Mucosa of rectum (tissue), 2 donors: ENCODE measurements around the gene CD68.
"Not testable (repeated sequence)": the region's sequence is repeated elsewhere in the genome, so short reads cannot be mapped to it uniquely, and the experiment has no call there.

ENCODE experiments used
- H3K27ac ChIP-seq, 2 donors: one replicate each; pipeline ENCODE4 v1.7.0; 2013; ENCODE audit warnings: inconsistent platforms in 2 of 2, low read depth in 2 of 2, low read length in 2 of 2
- H3K27me3 ChIP-seq, 2 donors: one replicate each; pipeline ENCODE4 v1.7.0; 2013; ENCODE audit warnings: low read length in 2 of 2; ENCODE audit not compliant: control insufficient read depth in 2 of 2, insufficient read depth in 2 of 2
- H3K36me3 ChIP-seq, 2 donors: one replicate each; pipeline ENCODE4 v1.7.0; 2013; ENCODE audit warnings: low read length in 2 of 2; ENCODE audit not compliant: control insufficient read depth in 2 of 2, insufficient read depth in 2 of 2
- H3K4me1 ChIP-seq, 2 donors: one replicate each; pipeline ENCODE4 v1.7.0; 2013; ENCODE audit warnings: low read length in 2 of 2, mild to moderate bottlenecking in 1 of 2; ENCODE audit not compliant: control insufficient read depth in 2 of 2, insufficient read depth in 2 of 2
- H3K4me3 ChIP-seq, 2 donors: one replicate each; pipeline ENCODE4 v1.7.0; 2013; ENCODE audit warnings: low read length in 2 of 2
- H3K9ac ChIP-seq, 2 donors: one replicate each; pipeline ENCODE4 v1.7.0; 2013; ENCODE audit warnings: low read length in 2 of 2, low read depth in 1 of 2, mild to moderate bottlenecking in 1 of 2
- H3K9me3 ChIP-seq, 2 donors: one replicate each; pipeline ENCODE4 v1.7.0; 2013; ENCODE audit warnings: low read length in 2 of 2; ENCODE audit not compliant: control insufficient read depth in 2 of 2
- donor health status: healthy.
- donor health status: Normal muscosa, but diverticular disease.

The CD68 gene

DNA sequence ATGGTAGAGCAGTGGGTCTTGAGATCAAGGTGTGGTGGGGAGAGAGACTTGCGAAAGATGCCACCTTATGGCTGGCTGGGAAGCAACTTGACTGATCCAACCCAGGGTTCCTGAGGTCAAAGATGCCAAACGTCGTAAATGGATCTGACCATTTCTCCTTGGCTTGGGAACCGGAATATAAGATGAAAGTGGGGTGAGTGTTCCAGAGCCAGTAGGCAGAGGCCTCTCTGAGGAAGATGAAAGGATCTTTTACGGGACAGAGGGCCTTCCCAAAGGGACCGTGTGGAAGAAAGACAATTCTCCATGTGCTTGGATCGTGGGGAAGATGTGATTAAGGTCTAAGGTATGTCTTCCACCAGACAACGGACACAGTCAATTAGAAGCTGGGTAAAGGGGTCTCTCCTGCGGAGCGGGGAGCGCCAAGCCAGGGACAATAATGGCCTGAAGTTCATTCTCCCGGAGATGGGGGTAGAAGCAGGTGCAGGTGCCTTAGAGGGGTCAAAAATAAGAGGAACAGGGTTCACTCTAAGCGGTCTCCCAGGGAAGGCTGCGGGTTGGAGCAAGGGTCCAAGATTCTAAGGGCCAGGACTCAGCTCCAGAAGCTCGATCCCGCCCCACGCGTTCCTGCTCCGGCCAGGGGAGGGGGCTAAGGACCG is 34.5 kb downstream of the CD68 start:
- Histone ChIP-seq H3K27me3 (no peaks in the 10 kb centered on the region), H3K27ac (peak overlapping the region; percentile 85 to 90), H3K4me1 (peaks cover 16 to 17% of the 10 kb centered on the region in 2 donors), H3K9ac (peak overlapping the region; percentile 80 to 93), H3K4me3 (peak overlapping the region; percentile 81 to 90), H3K9me3 (no peaks in the 10 kb centered on the region), H3K36me3 (peaks cover 0 to 2% of the 10 kb centered on the region in 2 donors)

DNA sequence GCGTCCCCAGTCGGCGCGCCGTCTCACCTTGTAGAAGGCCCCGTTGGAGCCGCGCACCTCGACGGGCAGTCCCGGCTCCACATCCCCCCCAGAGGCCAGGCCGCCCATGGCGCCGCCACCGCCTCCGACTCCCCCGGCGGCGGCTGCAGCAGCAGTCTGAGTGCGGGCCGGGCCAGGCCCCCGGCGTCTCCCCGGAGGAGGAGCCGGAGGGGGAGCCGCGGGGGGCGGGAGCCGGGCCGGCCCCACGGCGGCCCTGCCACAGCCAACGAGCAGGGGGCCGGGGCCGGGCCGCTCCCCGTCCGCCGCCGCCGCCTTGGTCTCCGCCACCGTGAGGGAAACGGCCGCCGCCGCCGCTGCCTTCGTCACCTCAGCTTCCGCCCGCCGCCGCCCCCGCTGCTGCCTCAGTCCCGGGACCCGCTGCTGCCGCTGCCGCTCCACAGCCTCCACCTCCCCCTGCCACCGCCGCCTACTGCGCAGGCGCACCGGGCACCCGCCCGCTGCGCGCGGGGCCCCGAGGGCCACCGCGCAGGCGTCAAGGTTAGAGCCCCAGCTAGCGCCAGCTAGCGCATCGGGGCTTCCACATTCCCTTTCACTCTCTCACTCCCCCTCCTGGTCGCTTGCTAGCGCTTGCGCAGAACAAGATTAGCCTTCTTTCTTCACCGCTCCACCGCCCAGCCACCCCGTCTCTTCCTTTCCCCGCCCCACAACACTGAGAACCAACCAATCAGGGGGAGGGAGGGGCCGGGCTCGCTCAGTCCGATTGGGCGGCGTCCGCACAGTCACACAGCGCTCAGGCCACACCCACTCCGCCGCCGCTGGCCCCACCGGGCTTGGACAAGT is 35.2 kb downstream of the CD68 start, which contains the start of gene FXR2:
Gene FXR2 (minus strand): TSS at position 473 of the 840 bp plus-strand sequence. CDS start 365 bp downstream, at position 108.
- Histone ChIP-seq H3K27me3 (no peaks in the 10 kb centered on the region), H3K4me1 (peaks cover 16 to 17% of the 10 kb centered on the region in 2 donors), H3K27ac (peak within 1 kb of the TSS; percentile 85 to 90), H3K9me3 (no peaks in the 10 kb centered on the region), H3K9ac (peak within 1 kb of the TSS; percentile 80 to 93), H3K36me3 (peaks cover 0 to 2% of the 10 kb centered on the region in 2 donors), H3K4me3 (peak within 1 kb of the TSS; percentile 81 to 90)

DNA sequence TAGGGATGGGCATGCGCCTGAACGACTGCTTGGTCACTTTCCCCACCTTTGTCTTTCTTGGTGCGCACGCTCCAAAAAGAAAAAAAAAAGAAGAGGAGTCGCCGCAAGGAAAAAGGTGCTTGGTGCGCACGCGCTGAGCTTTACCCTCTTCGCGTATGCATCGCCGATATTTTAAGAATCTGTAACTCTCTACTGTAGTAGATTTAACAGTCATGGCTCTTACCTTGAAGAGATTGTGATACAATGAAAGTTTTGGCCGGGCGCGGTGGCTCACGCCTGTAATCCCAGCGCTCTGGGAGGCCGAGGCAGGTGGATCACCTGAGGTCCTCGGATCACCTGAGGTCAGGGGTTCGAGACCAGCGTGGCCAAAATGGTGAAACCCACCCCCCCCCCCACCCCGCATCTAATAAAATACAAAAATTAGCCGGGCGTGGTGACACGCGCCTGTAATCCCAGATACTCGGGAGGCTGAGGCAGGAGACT is 35.9 kb downstream of the CD68 start:
- Histone ChIP-seq H3K9me3 (no peaks in the 10 kb centered on the region), H3K27ac (peak overlapping the region; percentile 84 to 90), H3K9ac (peak overlapping the region in 1 of 2 donors; percentile 75), H3K27me3 (no peaks in the 10 kb centered on the region), H3K4me1 (peaks cover 16 to 17% of the 10 kb centered on the region in 2 donors), H3K4me3 (peak overlapping the region; percentile 70 to 71), H3K36me3 (peaks cover 0 to 2% of the 10 kb centered on the region in 2 donors)

DNA sequence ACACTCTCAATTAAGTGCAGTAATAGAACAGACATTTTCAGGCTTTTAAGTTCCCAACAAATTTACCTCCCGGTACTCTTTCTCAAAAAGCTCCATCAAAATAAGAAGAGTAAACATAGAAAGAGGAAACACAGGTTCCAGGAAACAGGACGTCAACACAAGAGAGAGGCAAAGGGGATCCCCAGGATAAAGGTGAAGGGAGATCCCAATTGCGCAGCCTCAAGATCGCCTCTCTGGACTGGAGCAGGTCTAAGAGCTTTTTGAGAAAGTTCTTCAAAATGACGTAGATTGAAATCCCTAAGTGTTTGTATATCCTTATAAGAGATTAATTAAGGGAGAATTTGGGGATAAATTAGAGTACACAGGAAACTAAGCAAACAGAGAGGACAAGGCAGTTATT is 39.2 kb downstream of the CD68 start:
- Histone ChIP-seq H3K4me1 (peaks cover 4 to 5% of the 10 kb centered on the region in 2 donors), H3K27ac (no peak overlapping the region), H3K27me3 (no peaks in the 10 kb centered on the region), H3K36me3 (no peaks in the 10 kb centered on the region), H3K9me3 (no peaks in the 10 kb centered on the region), H3K4me3 (no peak overlapping the region), H3K9ac (no peak overlapping the region)

DNA sequence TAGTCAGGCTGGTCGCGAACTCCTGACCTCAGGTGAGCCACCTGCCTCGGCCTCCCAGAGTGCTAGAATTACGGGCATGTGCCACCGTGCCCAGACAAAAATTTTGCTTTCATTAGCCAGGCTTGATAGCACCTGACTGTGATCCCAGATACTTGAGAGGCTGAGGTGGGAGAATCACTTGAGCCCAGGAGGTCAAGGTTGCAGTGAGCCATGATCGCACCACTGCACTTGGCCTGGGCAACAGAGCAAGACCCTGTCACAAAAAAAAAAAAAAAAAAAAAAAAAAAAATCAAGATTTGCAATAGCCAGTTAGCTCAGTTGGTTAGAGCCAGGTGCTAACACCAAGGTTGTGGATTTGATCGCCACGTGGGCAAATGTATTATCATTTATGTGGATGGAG is 41.4 kb downstream of the CD68 start:
- H3K9me3 ChIP-seq = no peaks in the 10 kb centered on the region
- H3K9ac ChIP-seq = no peak overlapping the region
- no peak overlapping the region for H3K27ac ChIP-seq
- no peak overlapping the region for H3K4me3 ChIP-seq
- no peaks in the 10 kb centered on the region for H3K27me3 ChIP-seq
- no peaks in the 10 kb centered on the region for H3K36me3 ChIP-seq
- no peaks in the 10 kb centered on the region for H3K4me1 ChIP-seq

DNA sequence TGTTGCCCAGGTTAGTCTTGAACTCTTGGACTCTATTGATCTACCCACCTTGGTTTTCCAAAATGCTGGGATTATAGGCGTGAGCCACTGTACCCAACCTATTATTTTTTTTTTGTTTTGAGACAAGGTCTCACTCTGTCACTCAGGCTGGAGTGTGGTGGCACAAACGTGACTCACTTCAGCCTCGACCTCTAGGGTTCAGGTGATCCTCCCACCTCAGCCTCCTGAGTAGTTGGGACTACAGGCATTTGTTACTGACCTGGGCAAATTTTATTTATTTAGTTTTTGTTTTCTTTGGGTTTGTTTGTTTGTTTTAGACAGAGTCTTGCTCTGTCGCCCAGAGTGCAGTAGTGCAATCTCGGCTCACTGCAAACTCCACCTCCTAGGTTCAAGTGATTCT is 44.2 kb downstream of the CD68 start:
- H3K4me1 ChIP-seq = peaks cover 5 to 10% of the 10 kb centered on the region in 2 donors
- H3K4me3 ChIP-seq = no peak overlapping the region
- no peak overlapping the region for H3K9ac ChIP-seq
- H3K36me3 ChIP-seq = no peaks in the 10 kb centered on the region
- no peak overlapping the region for H3K27ac ChIP-seq
- no peaks in the 10 kb centered on the region for H3K27me3 ChIP-seq
- no peaks in the 10 kb centered on the region for H3K9me3 ChIP-seq

DNA sequence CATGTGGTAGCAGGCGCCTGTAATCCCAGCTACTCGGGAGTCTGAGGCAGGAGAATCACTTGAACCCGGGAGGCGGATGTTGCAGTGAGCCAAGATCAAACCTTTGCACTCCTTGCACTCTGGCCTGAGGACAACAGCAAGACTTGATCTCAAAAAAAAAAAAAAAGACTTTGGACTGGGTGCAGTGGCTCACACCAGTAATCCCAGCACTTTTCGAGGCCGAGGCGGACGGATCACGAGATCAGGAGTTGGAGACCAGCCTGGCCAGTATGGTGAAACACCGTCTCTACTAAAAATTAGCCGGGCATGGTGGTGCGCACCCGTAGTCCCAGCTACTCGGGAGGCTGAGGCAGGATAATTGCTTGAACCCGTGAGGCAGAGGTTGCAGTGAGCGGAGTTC is 46.3 kb downstream of the CD68 start:
- not testable (repeated sequence) for H3K4me1 ChIP-seq, H3K36me3 ChIP-seq, H3K4me3 ChIP-seq, H3K27me3 ChIP-seq, H3K27ac ChIP-seq, H3K9ac ChIP-seq, H3K9me3 ChIP-seq

DNA sequence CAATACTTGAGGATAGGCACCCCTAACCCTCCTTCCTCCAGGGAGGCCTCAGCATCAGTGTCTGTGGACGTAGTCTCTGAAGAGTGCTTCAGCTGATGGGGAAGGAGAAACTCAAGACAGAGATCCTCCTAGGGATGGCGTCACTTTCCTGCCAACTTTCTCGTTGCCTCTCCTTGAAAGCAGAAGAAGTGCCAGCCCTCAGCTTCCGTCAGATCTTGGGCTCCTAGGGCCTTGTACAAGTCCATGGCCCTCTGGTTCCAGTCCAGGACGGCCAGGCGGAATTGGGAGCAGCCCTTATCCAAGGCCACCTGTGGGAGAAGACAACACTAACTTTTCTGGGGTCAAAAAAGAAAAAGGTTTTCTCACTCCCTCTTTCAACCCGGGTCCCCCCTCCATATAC is 46.9 kb downstream of the CD68 start:
- Histone ChIP-seq H3K9ac (no peak overlapping the region), H3K9me3 (no peaks in the 10 kb centered on the region), H3K4me1 (peaks cover 5 to 10% of the 10 kb centered on the region in 2 donors), H3K36me3 (no peaks in the 10 kb centered on the region), H3K4me3 (peak overlapping the region in 1 of 2 donors; percentile 84), H3K27ac (no peak overlapping the region), H3K27me3 (no peaks in the 10 kb centered on the region)

DNA sequence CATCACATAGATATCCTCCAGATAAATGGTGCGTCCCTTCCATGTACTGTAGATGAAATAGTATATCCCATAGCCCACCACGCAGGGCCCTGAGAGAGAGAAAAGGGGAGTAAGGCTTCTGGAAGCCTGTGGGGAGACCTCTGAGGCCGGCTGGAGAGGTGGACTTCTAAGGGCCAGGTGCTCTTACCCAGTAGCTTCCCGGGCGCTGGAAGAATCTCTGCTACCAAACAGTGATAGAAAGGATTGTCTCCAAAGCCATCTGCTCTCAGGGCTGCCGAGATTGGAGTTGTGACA is 47.5 kb downstream of the CD68 start:
- no peaks in the 10 kb centered on the region for H3K27me3 ChIP-seq
- H3K27ac ChIP-seq = peak overlapping the region in 1 of 2 donors; percentile 90
- H3K9ac ChIP-seq = peak overlapping the region; percentile 81 to 87
- H3K36me3 ChIP-seq = no peaks in the 10 kb centered on the region
- H3K9me3 ChIP-seq = no peaks in the 10 kb centered on the region
- peak overlapping the region; percentile 84 to 90 for H3K4me3 ChIP-seq
- peaks cover 5 to 10% of the 10 kb centered on the region in 2 donors for H3K4me1 ChIP-seq
